HFF-Myc (cell line): Measurements from ENCODE around the gene ALDH1L1.

Experiments used
- DNase-seq: peaks from one replicate; pipeline ENCODE4 v3.0.0-alpha.2; 2011; ENCODE audit warnings: low read depth; ENCODE audit errors: extremely low read depth
- H3K4me3 ChIP-seq: replicated peaks from 2 replicates; pipeline ENCODE4 v1.5.1; 2011; ENCODE audit warnings: low read depth, mild to moderate bottlenecking, control low read depth, low read length
- TF ChIP-seq, protein P1 (sequence below): IDR thresholded peaks from 2 replicates; pipeline ENCODE4 v1.5.1; 2012; ENCODE audit warnings: mild to moderate bottlenecking, low read depth, low read length, control low read depth; ENCODE audit errors: missing control alignments

ALDH1L1 gene

GRCh38 chr3:126126811-126127431 lies 53.5 kb downstream of the ALDH1L1 start:
- no peak for DNase-seq
- TF ChIP-seq, protein P1, sequence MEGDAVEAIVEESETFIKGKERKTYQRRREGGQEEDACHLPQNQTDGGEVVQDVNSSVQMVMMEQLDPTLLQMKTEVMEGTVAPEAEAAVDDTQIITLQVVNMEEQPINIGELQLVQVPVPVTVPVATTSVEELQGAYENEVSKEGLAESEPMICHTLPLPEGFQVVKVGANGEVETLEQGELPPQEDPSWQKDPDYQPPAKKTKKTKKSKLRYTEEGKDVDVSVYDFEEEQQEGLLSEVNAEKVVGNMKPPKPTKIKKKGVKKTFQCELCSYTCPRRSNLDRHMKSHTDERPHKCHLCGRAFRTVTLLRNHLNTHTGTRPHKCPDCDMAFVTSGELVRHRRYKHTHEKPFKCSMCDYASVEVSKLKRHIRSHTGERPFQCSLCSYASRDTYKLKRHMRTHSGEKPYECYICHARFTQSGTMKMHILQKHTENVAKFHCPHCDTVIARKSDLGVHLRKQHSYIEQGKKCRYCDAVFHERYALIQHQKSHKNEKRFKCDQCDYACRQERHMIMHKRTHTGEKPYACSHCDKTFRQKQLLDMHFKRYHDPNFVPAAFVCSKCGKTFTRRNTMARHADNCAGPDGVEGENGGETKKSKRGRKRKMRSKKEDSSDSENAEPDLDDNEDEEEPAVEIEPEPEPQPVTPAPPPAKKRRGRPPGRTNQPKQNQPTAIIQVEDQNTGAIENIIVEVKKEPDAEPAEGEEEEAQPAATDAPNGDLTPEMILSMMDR = no peak
- no peak overlapping the region for H3K4me3 ChIP-seq

GRCh38 chr3:126126286-126126685 lies 54.1 kb downstream of the ALDH1L1 start:
- no peak for DNase-seq
- no peak overlapping the region for H3K4me3 ChIP-seq
- TF ChIP-seq, protein P1 = no peak

GRCh38 chr3:126125781-126126251 lies 54.6 kb downstream of the ALDH1L1 start:
- DNase-seq = no peak
- TF ChIP-seq, protein P1 = no peak
- no peak overlapping the region for H3K4me3 ChIP-seq

DNA sequence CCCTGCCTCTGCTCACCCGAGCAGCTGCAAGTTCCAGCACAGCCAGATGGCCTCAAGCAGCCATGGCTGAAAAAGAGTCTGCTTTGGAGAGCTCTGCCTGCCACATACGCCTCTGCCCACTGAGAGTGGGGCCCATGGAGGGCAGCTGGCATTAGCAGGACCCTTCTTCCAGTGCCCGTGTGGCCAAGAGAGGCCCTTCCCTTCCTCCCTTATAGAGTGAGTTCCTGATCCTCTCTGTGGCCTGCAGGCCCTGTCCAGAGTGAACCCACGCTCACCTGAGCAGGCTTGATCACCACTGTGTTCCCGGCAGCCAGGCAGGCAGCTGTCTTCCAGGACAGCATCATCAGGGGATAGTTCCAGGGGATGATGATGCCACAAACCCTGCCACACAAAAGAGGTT lies 55.0 kb downstream of the ALDH1L1 start:
- no peak for DNase-seq

GRCh38 chr3:126124896-126125295 lies 55.5 kb downstream of the ALDH1L1 start:
- H3K4me3 ChIP-seq = no peak overlapping the region
- TF ChIP-seq, protein P1 = no peak
- DNase-seq = no peak

More for the DNA sequence above, 55.0 kb downstream of the ALDH1L1 start:
- no peak overlapping the region for H3K4me3 ChIP-seq
- TF ChIP-seq, protein P1 = no peak

DNA sequence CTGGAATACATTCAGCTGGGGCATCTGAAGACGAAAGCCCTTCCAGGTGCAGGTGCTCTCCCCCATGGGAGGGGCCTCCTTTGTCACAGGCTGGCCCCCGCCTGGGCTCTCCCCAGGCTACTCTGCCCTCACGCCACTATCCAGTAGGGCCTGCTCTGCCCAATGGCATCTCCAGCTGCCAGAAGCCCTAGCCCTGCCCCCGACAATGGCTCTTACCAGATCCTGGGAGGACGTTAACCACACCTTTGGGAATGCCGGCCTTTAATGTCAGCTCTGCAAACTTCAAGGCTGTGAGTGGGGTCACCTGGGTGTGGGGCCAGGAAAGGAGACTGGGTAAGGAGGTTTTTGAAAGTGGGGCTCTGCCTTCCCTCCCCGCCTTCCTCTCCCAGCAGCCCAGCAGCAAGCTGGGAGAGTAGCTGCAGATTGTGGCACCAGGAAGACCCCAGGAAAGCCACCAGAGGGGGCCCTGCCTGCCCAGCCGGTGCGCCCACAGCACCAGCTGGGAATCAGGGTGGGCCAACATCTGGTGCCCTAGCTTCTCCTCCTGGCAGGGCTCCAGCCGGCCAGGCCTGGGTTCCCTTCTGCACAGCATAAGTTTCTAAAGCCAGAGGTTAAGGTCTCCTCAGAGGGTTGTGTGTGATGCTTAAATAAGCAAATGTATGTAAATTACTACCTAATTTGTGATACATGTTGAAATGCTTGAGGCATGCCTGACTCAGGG lies 56.1 kb downstream of the ALDH1L1 start:
- TF ChIP-seq, protein P1 = no peak
- DNase-seq = no peak
- H3K4me3 ChIP-seq = no peak overlapping the region
